Anterior cingulate cortex (tissue), 58 donors: ENCODE results near the gene RP2.

Experiments
- DNase-seq, 58 donors: peaks; one replicate each; lab custom pipeline; 2025; lab: John Stamatoyannopoulos, UW

The RP2 gene

GRCh38 chrX:46840946-46841345 is 4.1 kb downstream of the RP2 start:
- no peak for DNase-seq

GRCh38 chrX:46841346-46841745 is 4.5 kb downstream of the RP2 start:
- DNase-seq = peak in 43 of 58 donors; percentile 0 to 66 (median 17)

GRCh38 chrX:46844913-46845312 is 8.1 kb downstream of the RP2 start:
- DNase-seq = no peak

- no peak for DNase-seq
Measured at GRCh38 chrX:46849933-46850332, 13.1 kb downstream of the RP2 start.

GRCh38 chrX:46850771-46851170 is 13.9 kb downstream of the RP2 start:
- no peak for DNase-seq

- no peak for DNase-seq
Measured at GRCh38 chrX:46856483-46856882, 19.6 kb downstream of the RP2 start.

GRCh38 chrX:46860557-46860956 is 23.7 kb downstream of the RP2 start:
- DNase-seq = no peak

GRCh38 chrX:46863072-46863471 is 26.2 kb downstream of the RP2 start:
- no peak for DNase-seq

- DNase-seq = no peak
Measured at GRCh38 chrX:46864606-46865005, 27.8 kb downstream of the RP2 start.

- DNase-seq = no peak
Measured at GRCh38 chrX:46865281-46865680, 28.4 kb downstream of the RP2 start.

- no peak for DNase-seq
Measured at GRCh38 chrX:46866726-46867125, 29.9 kb downstream of the RP2 start.

GRCh38 chrX:46873746-46874145 is 36.9 kb downstream of the RP2 start:
- no peak for DNase-seq

GRCh38 chrX:46876901-46877300 is 40.1 kb downstream of the RP2 start:
- DNase-seq = no peak

GRCh38 chrX:46882266-46882665 is 45.4 kb downstream of the RP2 start:
- no peak for DNase-seq

GRCh38 chrX:46884799-46885198 is 48.0 kb downstream of the RP2 start:
- DNase-seq = no peak

- DNase-seq = no peak
Measured at GRCh38 chrX:46898207-46898606, 61.4 kb downstream of the RP2 start.

GRCh38 chrX:46903458-46904242 is 66.8 kb downstream of the RP2 start:
- DNase-seq = peak; percentile 2 to 84 (median 65)

- DNase-seq = no peak
Measured at GRCh38 chrX:46904626-46905025, 67.8 kb downstream of the RP2 start.

- no peak for DNase-seq
Measured at GRCh38 chrX:46910415-46910814, 73.6 kb downstream of the RP2 start.

- DNase-seq = peak in 46 of 58 donors; percentile 0 to 56 (median 12)
Measured at GRCh38 chrX:46912098-46912602, 75.3 kb downstream of the RP2 start, which contains the start of gene JADE3. Gene JADE3 (plus strand): TSS chrX:46912421. CDS start chrX:46984895, 72,474 bp downstream.

GRCh38 chrX:46912603-46913491 is 76.0 kb downstream of the RP2 start:
- peak in 26 of 58 donors; percentile 0 to 34 (median 4) for DNase-seq
